CD4-positive, alpha-beta T cell treated with Interleukin-15 for 4 hours (primary cell): ENCODE measurements around the gene CYLD.

ENCODE experiments used
- DNase-seq: peaks from one replicate; pipeline ENCODE4 v3.0.0-alpha.2; 2020; ENCODE audit warnings: low spot score

Gene CYLD

GRCh38 chr16:50711862-50712559 is 29.9 kb upstream of the CYLD start:
- DNase-seq: no peak

GRCh38 chr16:50712560-50712898 is 29.4 kb upstream of the CYLD start:
- DNase-seq: no peak

DNA sequence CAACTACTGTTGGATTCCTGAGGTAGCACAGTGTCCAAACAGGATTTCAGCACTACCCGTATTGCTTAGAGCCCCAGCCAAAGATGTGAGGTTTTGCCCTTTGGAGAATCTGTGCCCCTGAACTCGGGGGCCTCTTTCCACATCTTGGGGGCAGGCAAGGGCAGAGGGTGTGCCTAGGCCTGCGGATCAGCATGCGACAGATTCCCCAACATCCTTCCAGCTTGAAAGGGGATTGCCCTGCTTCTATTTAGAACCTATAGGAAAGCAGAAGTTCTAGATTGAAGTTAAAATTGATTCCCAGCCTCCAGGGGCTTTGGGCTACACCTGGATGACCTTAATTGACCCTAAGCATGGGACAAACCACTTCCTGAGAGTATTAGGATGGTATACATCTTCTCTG is 28.9 kb upstream of the CYLD start:
- no peak for DNase-seq

- DNase-seq: no peak
Measured at GRCh38 chr16:50717091-50717490, 24.8 kb upstream of the CYLD start.

DNA sequence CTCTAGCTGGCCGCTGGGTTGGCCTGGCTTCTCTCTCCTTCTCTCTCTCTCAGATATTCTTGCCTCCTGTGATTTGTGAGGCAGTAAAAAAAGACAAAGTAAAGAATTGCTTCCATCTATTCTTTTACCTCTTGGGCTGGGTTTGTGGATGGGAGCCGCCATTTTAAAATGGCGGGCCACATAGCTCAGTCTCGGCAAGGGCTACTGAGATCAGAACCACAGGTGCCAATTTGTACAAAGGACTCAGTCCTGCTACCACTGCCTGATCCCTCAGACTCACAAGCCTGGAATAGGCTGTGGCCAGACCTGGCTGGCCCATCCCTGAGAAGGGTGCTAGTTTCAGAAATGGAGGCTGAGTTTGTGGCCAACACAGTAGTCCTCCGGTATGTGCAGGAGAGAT is 24.4 kb upstream of the CYLD start:
- DNase-seq: no peak

GRCh38 chr16:50718061-50718760 is 23.7 kb upstream of the CYLD start:
- DNase-seq: no peak

- no peak for DNase-seq
Measured at GRCh38 chr16:50718761-50719400, 23.0 kb upstream of the CYLD start.

GRCh38 chr16:50719401-50720337 is 22.2 kb upstream of the CYLD start:
- no peak for DNase-seq

GRCh38 chr16:50721549-50722404 is 20.1 kb upstream of the CYLD start:
- no peak for DNase-seq

GRCh38 chr16:50722405-50722737 is 19.5 kb upstream of the CYLD start:
- DNase-seq: no peak

- no peak for DNase-seq
Measured at GRCh38 chr16:50722960-50723359, 18.9 kb upstream of the CYLD start.

GRCh38 chr16:50724306-50724705 is 17.6 kb upstream of the CYLD start:
- DNase-seq: no peak

DNA sequence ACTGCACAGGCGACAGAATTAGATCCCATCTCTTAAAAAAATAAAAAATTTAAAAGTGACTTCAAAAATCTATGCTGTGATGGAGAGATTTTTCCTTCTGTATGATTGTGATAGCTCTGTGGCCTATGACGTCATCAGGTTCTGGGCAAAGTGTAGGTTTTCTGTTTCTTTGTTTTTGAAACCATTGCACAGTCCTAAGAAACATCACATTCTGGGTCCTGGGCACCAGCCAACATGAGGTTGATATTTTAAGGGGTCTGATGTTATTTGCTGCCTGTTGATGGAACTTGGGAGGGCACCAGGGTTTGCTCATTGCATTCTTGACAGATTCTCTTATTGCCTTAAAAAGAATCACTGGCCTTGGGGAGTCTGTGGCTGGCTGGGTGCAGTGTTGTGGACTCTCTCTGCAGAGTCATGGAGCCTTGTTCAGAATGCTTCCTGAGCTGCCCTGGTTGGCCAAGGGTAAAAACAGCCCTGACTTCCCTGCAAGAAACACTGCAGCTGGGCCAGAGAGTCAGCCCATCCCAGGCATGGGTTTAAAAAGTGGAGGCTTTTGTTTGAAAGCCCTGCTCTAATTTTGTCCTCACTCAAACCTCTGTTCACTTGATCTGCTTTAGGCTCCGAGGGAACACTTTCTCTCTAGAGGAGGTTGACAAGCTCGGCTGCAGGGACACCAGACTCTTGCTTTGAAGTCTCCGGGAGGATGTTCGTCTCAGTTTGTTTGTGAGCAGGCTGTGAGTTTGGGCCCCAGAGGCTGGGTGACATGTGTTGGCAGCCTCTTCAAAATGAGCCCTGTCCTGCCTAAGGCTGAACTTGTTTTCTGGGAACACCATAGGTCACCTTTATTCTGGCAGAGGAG is 10.5 kb upstream of the CYLD start:
- DNase-seq: no peak

GRCh38 chr16:50731989-50732832 is 9.7 kb upstream of the CYLD start:
- DNase-seq: no peak

DNA sequence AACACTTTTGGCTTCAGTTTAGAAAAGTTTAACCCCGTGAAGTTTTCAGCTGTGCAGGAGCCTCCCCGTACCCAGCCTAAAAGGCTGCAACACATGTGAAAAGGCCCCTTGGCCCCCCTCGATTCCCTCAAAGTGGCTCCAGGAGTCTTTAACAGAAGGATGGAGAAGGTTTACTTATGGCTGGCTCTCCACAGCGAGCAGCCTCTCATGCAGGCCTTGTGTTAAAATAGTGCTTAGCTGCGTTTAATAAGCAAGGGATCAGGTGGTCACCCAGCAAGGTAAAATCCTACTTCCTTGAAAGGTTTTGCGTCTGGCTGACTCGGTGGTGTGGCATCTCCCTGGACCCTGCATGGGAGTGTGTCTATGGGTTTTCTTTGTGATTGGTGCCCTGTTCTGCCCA is 8.4 kb upstream of the CYLD start:
- no peak for DNase-seq

DNA sequence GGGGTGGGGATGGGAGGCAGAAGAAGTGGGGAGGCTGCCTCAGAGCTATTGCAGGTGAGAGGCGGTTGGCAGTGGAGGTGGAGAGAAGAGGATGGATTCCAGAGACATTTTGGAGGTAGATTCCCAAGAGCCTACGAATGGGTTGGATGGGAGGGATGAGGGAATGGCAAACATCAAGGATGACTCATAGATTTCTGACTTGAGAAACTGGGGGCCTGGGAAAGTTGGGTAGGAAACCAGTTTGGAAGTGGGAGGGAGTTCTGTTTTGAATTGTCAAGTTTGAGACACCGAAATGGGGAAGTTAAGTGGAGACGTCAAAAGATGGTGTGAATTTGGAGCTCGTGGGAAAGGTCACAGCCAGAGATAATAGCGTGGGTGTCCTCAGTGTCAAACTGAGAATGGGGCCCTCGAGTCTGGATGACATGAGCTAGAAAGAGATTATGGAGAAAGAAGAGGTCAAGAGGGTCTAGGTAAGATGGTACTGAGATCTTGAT is 6.2 kb upstream of the CYLD start:
- DNase-seq: no peak

DNA sequence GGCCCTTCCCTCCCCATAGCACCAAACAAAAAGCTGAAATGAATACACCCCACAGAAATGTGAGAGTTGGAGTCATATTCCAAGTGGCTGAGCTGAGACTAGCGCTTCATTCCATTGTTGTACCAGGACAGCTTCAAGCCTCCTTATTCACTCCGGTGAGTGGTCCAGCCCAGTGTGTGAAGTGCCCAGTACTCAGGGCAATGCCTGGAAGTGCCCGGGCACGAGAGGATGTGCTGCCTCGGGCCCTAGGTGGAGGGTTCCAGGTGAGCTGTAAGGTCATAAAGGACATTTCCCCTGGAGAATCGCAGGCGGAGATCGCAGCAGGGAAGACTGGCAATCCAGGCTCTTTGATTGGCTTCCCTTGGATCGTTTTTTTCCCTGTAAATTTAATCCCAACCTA is 5.4 kb upstream of the CYLD start:
- no peak for DNase-seq

DNA sequence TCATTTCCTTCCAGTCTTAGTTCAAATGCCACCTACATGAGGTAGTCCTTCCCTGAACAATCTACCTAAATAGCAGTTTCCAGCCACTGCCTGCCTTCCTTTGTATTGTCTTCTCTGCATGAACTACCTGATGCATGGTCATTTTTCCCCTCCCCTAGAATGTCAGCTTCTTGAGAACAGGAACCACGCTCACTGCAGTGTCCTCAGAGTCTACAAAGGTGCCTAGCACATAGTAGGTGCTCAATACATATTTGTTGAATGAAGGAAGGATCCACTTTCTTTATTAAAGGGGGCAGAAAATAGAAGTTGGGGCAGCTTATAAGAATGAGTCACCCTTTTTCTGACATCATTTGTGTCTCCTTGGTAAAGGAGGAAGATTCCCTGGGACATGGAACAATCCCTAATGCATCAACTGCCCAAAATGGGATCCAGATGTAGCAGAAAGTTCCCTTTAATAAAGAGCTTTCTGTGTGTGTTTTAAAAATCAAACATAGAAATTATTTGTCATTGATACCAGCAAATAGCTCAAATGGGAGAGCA is 4.4 kb upstream of the CYLD start:
- no peak for DNase-seq

- no peak for DNase-seq
Measured at GRCh38 chr16:50739031-50739430, 2.9 kb upstream of the CYLD start.
